AG10803 (cell line): ENCODE data around the gene SPATA3.

Experiments
- DNase-seq: peaks from one replicate; pipeline ENCODE4 v3.0.0; 2010; ENCODE audit warnings: low read depth
- H3K4me3 ChIP-seq: 2 replicates; pipeline ENCODE4 v1.5.1; 2011; ENCODE audit warnings: mild to moderate bottlenecking, low read length, control low read depth
- CTCF ChIP-seq: conservative IDR thresholded peaks from 2 replicates; pipeline ENCODE4 v1.5.1; 2011; ENCODE audit warnings: mild to moderate bottlenecking, low read length, control low read depth, inconsistent platforms

SPATA3 gene

GRCh38 chr2:231036578-231037106 is 40.7 kb downstream of the SPATA3 start:
- DNase-seq: no peak
- H3K4me3 ChIP-seq: no peak overlapping the region
- no peak for TF ChIP-seq CTCF

GRCh38 chr2:231037202-231037730 is 41.3 kb downstream of the SPATA3 start, which contains the start of gene C2orf72:
TSS of gene C2orf72 (plus strand) at chr2:231037523. CDS start at chr2:231037566, 43 bp downstream.
- no peak for TF ChIP-seq CTCF
- no peak for DNase-seq
- H3K4me3 ChIP-seq: no peak within 1 kb of the TSS

GRCh38 chr2:231037731-231038482 is 42.0 kb downstream of the SPATA3 start:
- H3K4me3 ChIP-seq: no peak overlapping the region
- TF ChIP-seq CTCF: no peak
- DNase-seq: no peak

- no peak overlapping the region for H3K4me3 ChIP-seq
- DNase-seq: no peak
- TF ChIP-seq CTCF: no peak
Observed at GRCh38 chr2:231038483-231039293, 42.8 kb downstream of the SPATA3 start.

GRCh38 chr2:231039294-231039664 is 43.4 kb downstream of the SPATA3 start:
- H3K4me3 ChIP-seq: no peak overlapping the region
- DNase-seq: no peak
- no peak for TF ChIP-seq CTCF

- no peak overlapping the region for H3K4me3 ChIP-seq
- no peak for TF ChIP-seq CTCF
- no peak for DNase-seq
Observed at GRCh38 chr2:231039821-231040364, 44.0 kb downstream of the SPATA3 start.
